GM12801 (cell line): ENCODE measurements around the gene CLDN17.

Experiments used
- TF ChIP-seq, protein P1 (sequence below): IDR thresholded peaks from one replicate; pipeline ENCODE4 v1.5.1; 2011; ENCODE audit warnings: control low read depth; ENCODE audit not compliant: insufficient read length; ENCODE audit errors: extremely low read depth

Gene CLDN17

DNA sequence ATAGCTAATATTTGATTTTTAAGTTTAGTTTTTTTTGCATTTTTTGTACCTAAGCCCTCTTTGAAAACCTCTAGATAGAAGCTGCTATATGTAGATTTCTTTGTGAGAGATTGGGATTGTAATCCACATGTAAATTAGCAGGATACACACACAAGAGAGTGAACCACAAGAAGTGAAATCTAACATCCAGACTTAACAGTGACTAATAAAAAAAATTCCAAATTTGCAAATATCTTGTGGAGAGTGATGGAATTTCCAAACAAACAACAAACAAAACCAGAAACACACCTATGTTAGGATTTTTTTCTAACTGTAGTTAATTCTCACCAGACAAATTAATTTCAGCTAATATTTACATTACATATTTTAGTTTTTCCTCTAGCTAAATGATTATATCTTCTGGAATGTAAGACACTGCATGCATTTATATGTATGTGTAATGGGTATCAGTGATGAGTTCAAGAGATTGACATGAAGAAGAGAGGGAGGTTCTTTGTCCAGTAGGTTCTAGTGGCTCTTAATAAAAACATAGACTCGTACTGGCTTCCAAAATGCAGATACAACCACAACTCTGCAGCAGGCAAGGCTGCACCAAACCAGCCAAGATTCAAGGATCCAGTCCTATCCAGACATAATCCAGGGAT, 12.8 kb downstream of the CLDN17 start:
- TF ChIP-seq, protein P1, sequence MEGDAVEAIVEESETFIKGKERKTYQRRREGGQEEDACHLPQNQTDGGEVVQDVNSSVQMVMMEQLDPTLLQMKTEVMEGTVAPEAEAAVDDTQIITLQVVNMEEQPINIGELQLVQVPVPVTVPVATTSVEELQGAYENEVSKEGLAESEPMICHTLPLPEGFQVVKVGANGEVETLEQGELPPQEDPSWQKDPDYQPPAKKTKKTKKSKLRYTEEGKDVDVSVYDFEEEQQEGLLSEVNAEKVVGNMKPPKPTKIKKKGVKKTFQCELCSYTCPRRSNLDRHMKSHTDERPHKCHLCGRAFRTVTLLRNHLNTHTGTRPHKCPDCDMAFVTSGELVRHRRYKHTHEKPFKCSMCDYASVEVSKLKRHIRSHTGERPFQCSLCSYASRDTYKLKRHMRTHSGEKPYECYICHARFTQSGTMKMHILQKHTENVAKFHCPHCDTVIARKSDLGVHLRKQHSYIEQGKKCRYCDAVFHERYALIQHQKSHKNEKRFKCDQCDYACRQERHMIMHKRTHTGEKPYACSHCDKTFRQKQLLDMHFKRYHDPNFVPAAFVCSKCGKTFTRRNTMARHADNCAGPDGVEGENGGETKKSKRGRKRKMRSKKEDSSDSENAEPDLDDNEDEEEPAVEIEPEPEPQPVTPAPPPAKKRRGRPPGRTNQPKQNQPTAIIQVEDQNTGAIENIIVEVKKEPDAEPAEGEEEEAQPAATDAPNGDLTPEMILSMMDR, result no peak

DNA sequence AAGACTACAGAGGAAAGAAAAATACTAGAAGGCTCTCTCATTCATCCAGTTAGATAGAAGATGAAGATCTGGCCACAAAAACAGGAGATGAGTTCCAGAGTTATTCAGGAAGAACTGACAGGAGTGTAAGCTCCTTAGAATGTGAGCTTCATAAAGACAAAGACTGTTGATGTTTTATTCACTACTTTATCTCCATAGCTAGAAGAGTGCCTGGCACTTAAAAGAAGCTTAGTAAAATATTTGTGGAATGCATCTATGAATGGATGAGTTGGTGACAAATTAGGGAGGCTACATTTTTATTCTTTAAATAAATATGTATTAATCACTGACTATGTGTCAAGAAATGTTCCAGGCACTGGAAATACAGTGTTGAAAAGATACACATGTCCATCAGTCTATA, 13.8 kb downstream of the CLDN17 start:
- TF ChIP-seq, protein P1, result no peak

DNA sequence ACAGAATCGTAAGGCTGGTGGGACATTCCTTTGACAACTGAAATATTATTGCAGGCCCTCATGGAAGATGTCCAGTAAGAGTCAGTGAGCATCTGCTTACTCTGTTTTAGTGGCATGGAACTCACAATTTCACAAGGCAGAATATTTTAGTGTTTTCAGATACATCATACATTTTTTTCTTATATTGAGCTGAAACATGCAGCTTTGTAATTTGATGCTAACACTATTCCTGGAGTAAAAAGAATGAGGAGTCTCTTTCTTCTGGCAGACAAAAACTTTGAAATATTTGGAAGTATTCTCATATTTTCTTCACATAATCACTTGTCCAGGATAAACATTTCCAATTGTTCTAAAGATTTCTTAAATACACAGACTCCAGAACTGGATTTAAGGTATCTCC, 17.7 kb downstream of the CLDN17 start:
- TF ChIP-seq, protein P1, result no peak

DNA sequence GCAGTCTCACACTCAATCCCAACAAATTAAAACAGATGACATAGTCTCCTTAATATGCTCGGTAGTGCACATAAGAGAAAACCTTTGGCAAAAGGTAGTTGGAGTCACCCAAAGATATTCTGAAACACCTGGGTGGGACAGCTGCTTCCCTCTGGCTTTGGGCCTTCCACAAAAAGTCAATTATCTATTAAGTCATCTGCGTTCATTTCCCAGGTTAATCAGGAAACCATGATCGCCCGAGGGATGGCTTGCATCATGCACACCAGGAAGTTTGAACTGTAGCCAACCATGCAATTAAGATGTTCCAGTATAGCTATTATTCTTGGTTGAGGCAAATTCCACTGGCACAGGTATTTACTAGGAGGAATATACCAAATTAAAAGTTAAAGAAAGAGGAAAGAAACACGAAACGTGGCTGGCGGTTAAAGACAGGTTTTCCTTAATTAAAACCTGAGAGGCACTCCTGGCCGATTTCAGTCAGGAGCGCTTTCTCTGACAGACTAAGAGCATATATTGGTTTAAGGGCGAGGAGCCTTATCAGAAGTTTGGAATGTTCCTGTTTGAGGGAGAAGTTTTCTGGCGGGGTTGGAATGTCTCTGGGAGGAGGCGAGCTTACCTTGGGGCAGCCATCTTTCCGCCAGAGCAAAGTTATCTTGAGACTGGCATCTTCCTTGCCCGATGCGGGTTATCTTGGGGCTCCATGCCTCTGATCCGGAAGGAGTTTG, 19.9 kb downstream of the CLDN17 start:
- TF ChIP-seq, protein P1, result no peak

DNA sequence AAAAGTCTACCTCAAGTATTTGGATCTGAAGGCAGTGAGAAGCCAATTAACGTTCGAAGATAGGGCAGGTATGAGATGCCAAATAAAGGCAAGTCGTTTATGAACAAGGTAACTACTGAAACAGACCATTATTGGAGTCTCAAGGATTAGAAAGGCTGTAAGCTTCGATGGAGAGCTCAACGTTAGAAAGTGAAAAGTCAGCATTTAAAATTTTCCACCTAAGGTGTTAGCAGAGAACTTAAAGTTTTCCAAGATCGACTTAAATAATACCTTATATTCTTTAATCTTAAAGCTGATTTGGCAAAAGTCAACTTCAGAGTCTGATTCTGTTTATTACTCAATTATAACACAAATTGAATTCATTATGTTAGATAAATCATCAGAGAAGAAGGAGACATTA, 28.1 kb downstream of the CLDN17 start:
- TF ChIP-seq, protein P1, result no peak

DNA sequence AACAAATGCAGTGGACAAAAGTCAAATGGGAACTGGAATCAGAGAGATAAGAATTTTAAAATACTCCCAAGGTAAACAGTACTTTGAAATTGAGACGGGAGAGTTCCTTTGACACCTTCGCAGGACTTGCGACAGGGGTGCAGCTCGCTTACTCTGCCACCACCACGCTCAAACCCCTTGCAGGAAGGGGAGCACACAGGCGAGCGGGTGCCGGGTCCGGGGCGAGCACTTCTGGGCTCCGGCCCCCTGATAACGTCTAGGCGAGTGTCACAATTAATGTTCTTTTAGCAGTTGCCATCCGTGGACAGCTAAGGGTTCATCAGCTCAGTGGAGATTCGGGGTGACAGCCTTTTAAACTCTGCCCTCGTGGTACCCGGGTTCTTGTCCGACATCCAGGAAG, 37.4 kb downstream of the CLDN17 start:
- TF ChIP-seq, protein P1, result no peak

DNA sequence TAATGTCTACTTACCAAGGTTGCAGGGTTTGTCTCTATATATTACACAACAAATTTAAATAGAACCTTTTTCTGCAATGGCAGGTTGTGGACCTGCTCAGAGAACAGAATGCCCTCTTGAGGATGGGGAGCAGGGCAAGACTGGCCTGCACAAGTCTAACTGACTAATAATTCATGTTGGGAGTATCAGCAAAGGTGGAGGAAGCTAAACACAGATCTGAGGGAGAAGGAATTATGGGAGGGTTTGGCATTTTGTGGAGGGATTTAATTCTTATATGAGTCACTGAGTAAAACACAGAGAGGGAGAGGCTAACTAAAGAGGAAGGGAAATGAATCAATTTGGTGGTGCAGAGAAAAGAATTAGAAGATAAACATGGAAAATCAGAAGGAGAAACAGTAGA, 40.0 kb downstream of the CLDN17 start:
- TF ChIP-seq, protein P1, result no peak
